ENCODE results near the gene SEMA6D. TPM values are rescaled to one million over a fixed set of nuclear protein-coding genes. Genes with fewer than 3 reads are reported as not detected.

Gene SEMA6D
- total and polyA plus RNA-seq, 2 donors (not counting 1 experiment from before 2014, with no cell fraction given): 2.4 to 13.4 TPM

GRCh38 chr15:47822048-47822447, 104.7 kb downstream of the SEMA6D start:
- no peak overlapping the region for H3K9ac ChIP-seq (ENCODE audit: insufficient read depth, low read length)
- no peak overlapping the region for H3K4me2 ChIP-seq (ENCODE audit: extremely low read depth, insufficient read depth, low read length)
- no peak overlapping the region for H3K4me3 ChIP-seq (replicated peaks in 1 of 4; ENCODE audit: control extremely low read depth in 1 of 4, insufficient read depth in 1 of 4, low read depth in 3 of 4, low read length in 4 of 4)
- no peak overlapping the region for H2AFZ ChIP-seq (ENCODE audit: low read length)
- H3K4me1 ChIP-seq (ENCODE audit: control insufficient read depth, extremely low read depth, insufficient read depth, low read length): peaks cover 8% of the 10 kb centered on the region
- H4K20me1 ChIP-seq (ENCODE audit: control insufficient read depth, extremely low read depth, insufficient read depth, low read length): no peaks in the 10 kb centered on the region
- DNase-seq (ENCODE audit: low read depth in 2 of 2): no peak
- no peaks in the 10 kb centered on the region for H3K79me2 ChIP-seq (ENCODE audit: control insufficient read depth, insufficient read depth, low read length)
- no peaks in the 10 kb centered on the region for H3K36me3 ChIP-seq (ENCODE audit: control insufficient read depth, insufficient read depth, low read length)
- no peak for TF ChIP-seq EZH2 (IDR thresholded peaks at IDR 0.05; ENCODE audit: low read length, missing control alignments)
- TF ChIP-seq CTCF (conservative IDR thresholded peaks at IDR 0.05 in 1 of 2, IDR thresholded peaks at IDR 0.05 in 1 of 2; ENCODE audit: low read depth in 1 of 2, low read length in 2 of 2): no peak
- H3K27me3 ChIP-seq (ENCODE audit: control insufficient read depth, insufficient read depth, low read length): no peaks in the 10 kb centered on the region
- H3K27ac ChIP-seq (ENCODE audit: insufficient read depth, low read length): no peak overlapping the region
- H3K9me3 ChIP-seq (ENCODE audit: control insufficient read depth, insufficient read depth, low read depth, low read length): no peaks in the 10 kb centered on the region
